Measurements from ENCODE around the gene PANK1.

DNA sequence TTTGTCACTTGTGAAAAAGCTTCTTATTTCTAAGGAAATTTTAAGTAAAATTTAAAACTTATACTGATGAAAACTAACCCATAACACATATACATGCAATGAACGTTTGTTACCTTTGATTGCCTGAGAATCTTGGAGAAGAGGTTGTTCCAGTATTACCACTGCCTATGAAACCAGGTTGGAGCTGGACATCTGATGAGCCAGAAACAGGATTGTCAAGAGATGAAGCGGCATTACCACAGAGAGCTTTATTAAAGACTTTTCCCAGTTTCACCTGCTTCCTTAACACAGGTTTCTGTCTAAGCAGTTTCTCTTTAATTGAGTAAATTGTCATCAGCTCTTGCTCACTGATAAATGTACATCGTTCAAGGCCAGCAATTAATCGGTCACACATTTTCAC lies 47.4 kb upstream of the PANK1 start:
- TF ChIP-seq, protein P1, sequence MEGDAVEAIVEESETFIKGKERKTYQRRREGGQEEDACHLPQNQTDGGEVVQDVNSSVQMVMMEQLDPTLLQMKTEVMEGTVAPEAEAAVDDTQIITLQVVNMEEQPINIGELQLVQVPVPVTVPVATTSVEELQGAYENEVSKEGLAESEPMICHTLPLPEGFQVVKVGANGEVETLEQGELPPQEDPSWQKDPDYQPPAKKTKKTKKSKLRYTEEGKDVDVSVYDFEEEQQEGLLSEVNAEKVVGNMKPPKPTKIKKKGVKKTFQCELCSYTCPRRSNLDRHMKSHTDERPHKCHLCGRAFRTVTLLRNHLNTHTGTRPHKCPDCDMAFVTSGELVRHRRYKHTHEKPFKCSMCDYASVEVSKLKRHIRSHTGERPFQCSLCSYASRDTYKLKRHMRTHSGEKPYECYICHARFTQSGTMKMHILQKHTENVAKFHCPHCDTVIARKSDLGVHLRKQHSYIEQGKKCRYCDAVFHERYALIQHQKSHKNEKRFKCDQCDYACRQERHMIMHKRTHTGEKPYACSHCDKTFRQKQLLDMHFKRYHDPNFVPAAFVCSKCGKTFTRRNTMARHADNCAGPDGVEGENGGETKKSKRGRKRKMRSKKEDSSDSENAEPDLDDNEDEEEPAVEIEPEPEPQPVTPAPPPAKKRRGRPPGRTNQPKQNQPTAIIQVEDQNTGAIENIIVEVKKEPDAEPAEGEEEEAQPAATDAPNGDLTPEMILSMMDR (IDR thresholded peaks at IDR 0.05; ENCODE audit: control extremely low read depth in 1 of 3, insufficient read depth in 1 of 3, low read depth in 1 of 3, low read length in 3 of 3), result no peak
- TF ChIP-seq PHF8 (conservative IDR thresholded peaks at IDR 0.05; ENCODE audit: low read depth, low read length) (no peak), POLR2A (IDR thresholded peaks at IDR 0.05; ENCODE audit: control extremely low read depth in 1 of 2, low read depth in 2 of 2, low read length in 2 of 2) (no peak), TAF1 (IDR thresholded peaks at IDR 0.05; ENCODE audit: low read depth, low read length) (no peak), SP1 (IDR thresholded peaks at IDR 0.05; ENCODE audit: low read depth, low read length) (no peak), SIN3A (conservative IDR thresholded peaks at IDR 0.05 in 1 of 2, IDR thresholded peaks at IDR 0.05 in 1 of 2; ENCODE audit: low read depth in 1 of 2, low read length in 2 of 2) (no peak), GABPA (IDR thresholded peaks at IDR 0.05; ENCODE audit: borderline replicate concordance, insufficient read depth, low read length) (no peak), ZNF274 (IDR thresholded peaks at IDR 0.05; ENCODE audit: borderline replicate concordance, extremely low read depth, low read length) (no peak), BRCA1 (IDR thresholded peaks at IDR 0.05; ENCODE audit: low read depth, low read length) (no peak)

All from H1 (cell line).